ENCODE data around the gene CITED4. TPM values are rescaled to one million over a fixed set of nuclear protein-coding genes. Genes with fewer than 3 reads are reported as not detected.

Gene CITED4
- total and polyA plus RNA-seq, 10 of the 15 experiments (the other 5 are each of a cell fraction or from before 2014, with no cell fraction given): 0.13 to 0.64 (median 0.26) TPM; not detected in 6

DNA sequence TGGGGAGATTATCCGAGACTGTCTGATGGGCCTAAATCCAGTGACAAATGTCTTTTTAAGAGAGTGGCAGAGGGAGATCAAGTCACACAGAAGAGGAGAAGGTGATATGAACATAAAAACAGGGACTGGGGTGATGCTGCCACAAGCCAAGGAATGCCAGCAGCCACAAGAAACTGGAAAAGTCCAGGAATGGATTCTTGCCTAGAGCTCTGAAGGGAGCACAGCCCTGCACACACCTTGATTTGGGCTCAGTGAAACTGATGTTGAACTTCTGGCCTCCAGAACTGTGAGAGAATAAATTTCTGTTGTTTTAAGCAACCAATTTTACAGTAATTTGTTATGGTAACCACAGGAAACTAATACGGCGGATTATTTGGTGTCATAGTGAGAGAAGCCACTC, 19.5 kb downstream of the CITED4 start:
- ATAC-seq: no peak
- H3K9me3 ChIP-seq (replicated peaks; ENCODE audit: control insufficient read depth, insufficient read depth, low read length): no peaks in the 10 kb centered on the region; the same call in 2 of the 3 replicates
- intact Hi-C loops (cut with micrococcal nuclease; ENCODE audit: unreplicated experiment) (no loop called here), in situ Hi-C loops (cut with MboI) (no loop called here)
- ChIA-PET CTCF (interaction anchor here (1.6 to 11.6 kb wide), 2 partner anchors 69 to 110 kb away, joined by 7 to 254 read pairs; no protein-coding TSS in a partner anchor), RAD21 (ENCODE audit: unreplicated experiment) (no interaction called here), SMC1A (ENCODE audit: uncharacterized antibody, unreplicated experiment) (interaction anchor here (1.1 to 2.5 kb wide), 2 partner anchors 69 to 109 kb away, joined by 3 to 15 read pairs; no protein-coding TSS in a partner anchor), POLR2A (no interaction called here)
- DNase-seq (ENCODE audit: low read depth, low spot score): no peak
- no peak overlapping the region for H3K9ac ChIP-seq (ENCODE audit: control insufficient read depth, insufficient read depth, low read length)
- H3K36me3 ChIP-seq (ENCODE audit: control insufficient read depth in 2 of 2, insufficient read depth in 2 of 2, low read length in 1 of 2): no peaks in the 10 kb centered on the region
- H3K27me3 ChIP-seq (replicated peaks in 1 of 2; ENCODE audit: control insufficient read depth in 2 of 2, insufficient read depth in 2 of 2, low read length in 1 of 2): no peaks in the 10 kb centered on the region
- H3K79me2 ChIP-seq (ENCODE audit: control insufficient read depth, insufficient read depth, low read length): no peaks in the 10 kb centered on the region
- no TSS peak for BruUV-seq (replicated peaks)
- peaks cover 7% of the 10 kb centered on the region; the same call in 1 of the 2 replicates for H3K4me1 ChIP-seq (ENCODE audit: control insufficient read depth, insufficient read depth, low read length)
- FAIRE-seq: no peak
- 98% methylated on average over 3 of the region's 3 CpGs for WGBS (ENCODE audit: insufficient coverage, insufficient replicate concordance, low lambda C conversion rate, missing lambda C conversion rate)
- H3K27ac ChIP-seq (ENCODE audit: control insufficient read depth, insufficient read depth): no peak overlapping the region
- H4K20me1 ChIP-seq (ENCODE audit: control insufficient read depth, insufficient read depth): no peaks in the 10 kb centered on the region
- no peak overlapping the region for H3K4me2 ChIP-seq (ENCODE audit: control insufficient read depth, insufficient read depth)
- no peak overlapping the region for H2AFZ ChIP-seq (ENCODE audit: control insufficient read depth, low read depth, low read length)
- H3K4me3 ChIP-seq: no peak overlapping the region
- no peak for TF ChIP-seq HDGF (IDR thresholded peaks at IDR 0.05)
- no peak for TF ChIP-seq SREBF2 (IDR thresholded peaks at IDR 0.05; ENCODE audit: low read length)
- no peak for TF ChIP-seq EP300 (IDR thresholded peaks at IDR 0.05; ENCODE audit: borderline replicate concordance in 1 of 2, control insufficient read depth in 1 of 2, low read depth in 2 of 2, low read length in 2 of 2)
- TF ChIP-seq CHD4 (IDR thresholded peaks at IDR 0.05): no peak
- no peak for TF ChIP-seq SPI1 (IDR thresholded peaks at IDR 0.05; ENCODE audit: borderline replicate concordance, insufficient read depth, low read depth, low read length)
- TF ChIP-seq, protein P1, sequence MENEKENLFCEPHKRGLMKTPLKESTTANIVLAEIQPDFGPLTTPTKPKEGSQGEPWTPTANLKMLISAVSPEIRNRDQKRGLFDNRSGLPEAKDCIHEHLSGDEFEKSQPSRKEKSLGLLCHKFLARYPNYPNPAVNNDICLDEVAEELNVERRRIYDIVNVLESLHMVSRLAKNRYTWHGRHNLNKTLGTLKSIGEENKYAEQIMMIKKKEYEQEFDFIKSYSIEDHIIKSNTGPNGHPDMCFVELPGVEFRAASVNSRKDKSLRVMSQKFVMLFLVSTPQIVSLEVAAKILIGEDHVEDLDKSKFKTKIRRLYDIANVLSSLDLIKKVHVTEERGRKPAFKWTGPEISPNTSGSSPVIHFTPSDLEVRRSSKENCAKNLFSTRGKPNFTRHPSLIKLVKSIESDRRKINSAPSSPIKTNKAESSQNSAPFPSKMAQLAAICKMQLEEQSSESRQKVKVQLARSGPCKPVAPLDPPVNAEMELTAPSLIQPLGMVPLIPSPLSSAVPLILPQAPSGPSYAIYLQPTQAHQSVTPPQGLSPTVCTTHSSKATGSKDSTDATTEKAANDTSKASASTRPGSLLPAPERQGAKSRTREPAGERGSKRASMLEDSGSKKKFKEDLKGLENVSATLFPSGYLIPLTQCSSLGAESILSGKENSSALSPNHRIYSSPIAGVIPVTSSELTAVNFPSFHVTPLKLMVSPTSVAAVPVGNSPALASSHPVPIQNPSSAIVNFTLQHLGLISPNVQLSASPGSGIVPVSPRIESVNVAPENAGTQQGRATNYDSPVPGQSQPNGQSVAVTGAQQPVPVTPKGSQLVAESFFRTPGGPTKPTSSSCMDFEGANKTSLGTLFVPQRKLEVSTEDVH (IDR thresholded peaks at IDR 0.05; ENCODE audit: low read depth, partially characterized antibody): no peak
- TF ChIP-seq PAX8 (IDR thresholded peaks at IDR 0.05): no peak
- no peak for TF ChIP-seq SMAD1 (IDR thresholded peaks at IDR 0.05; ENCODE audit: low read depth, partially characterized antibody)
- TF ChIP-seq, protein P2, sequence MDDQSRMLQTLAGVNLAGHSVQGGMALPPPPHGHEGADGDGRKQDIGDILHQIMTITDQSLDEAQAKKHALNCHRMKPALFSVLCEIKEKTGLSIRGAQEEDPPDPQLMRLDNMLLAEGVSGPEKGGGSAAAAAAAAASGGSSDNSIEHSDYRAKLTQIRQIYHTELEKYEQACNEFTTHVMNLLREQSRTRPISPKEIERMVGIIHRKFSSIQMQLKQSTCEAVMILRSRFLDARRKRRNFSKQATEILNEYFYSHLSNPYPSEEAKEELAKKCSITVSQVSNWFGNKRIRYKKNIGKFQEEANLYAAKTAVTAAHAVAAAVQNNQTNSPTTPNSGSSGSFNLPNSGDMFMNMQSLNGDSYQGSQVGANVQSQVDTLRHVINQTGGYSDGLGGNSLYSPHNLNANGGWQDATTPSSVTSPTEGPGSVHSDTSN (IDR thresholded peaks at IDR 0.05; ENCODE audit: insufficient replicate concordance, low read depth, low read length): no peak
- TF ChIP-seq TCF3 (IDR thresholded peaks at IDR 0.05; ENCODE audit: borderline replicate concordance, insufficient read depth, low read depth, low read length): no peak
- TF ChIP-seq CBX3 (IDR thresholded peaks at IDR 0.05; ENCODE audit: borderline replicate concordance, low read depth): no peak
- no peak for TF ChIP-seq BHLHE40 (IDR thresholded peaks at IDR 0.05; ENCODE audit: borderline replicate concordance in 1 of 2, low read depth in 2 of 2, low read length in 1 of 2)
- no peak for TF ChIP-seq BACH1 (IDR thresholded peaks at IDR 0.05; ENCODE audit: borderline replicate concordance)
- no peak for TF ChIP-seq CHD1 (IDR thresholded peaks at IDR 0.05; ENCODE audit: low read depth, low read length)
- TF ChIP-seq, protein P3, sequence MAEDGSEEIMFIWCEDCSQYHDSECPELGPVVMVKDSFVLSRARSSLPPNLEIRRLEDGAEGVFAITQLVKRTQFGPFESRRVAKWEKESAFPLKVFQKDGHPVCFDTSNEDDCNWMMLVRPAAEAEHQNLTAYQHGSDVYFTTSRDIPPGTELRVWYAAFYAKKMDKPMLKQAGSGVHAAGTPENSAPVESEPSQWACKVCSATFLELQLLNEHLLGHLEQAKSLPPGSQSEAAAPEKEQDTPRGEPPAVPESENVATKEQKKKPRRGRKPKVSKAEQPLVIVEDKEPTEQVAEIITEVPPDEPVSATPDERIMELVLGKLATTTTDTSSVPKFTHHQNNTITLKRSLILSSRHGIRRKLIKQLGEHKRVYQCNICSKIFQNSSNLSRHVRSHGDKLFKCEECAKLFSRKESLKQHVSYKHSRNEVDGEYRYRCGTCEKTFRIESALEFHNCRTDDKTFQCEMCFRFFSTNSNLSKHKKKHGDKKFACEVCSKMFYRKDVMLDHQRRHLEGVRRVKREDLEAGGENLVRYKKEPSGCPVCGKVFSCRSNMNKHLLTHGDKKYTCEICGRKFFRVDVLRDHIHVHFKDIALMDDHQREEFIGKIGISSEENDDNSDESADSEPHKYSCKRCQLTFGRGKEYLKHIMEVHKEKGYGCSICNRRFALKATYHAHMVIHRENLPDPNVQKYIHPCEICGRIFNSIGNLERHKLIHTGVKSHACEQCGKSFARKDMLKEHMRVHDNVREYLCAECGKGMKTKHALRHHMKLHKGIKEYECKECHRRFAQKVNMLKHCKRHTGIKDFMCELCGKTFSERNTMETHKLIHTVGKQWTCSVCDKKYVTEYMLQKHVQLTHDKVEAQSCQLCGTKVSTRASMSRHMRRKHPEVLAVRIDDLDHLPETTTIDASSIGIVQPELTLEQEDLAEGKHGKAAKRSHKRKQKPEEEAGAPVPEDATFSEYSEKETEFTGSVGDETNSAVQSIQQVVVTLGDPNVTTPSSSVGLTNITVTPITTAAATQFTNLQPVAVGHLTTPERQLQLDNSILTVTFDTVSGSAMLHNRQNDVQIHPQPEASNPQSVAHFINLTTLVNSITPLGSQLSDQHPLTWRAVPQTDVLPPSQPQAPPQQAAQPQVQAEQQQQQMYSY (CRISPR knock-in tag; IDR thresholded peaks at IDR 0.05): no peak
- TF ChIP-seq FOS (IDR thresholded peaks at IDR 0.05; ENCODE audit: borderline replicate concordance, extremely low read depth, insufficient read length): no peak

Data from GM12878 (cell line).